Measurements from ENCODE around the gene ERAL1.
"Not testable (repeated sequence)": the region's sequence is repeated elsewhere in the genome, so short reads cannot be mapped to it uniquely, and the experiment has no call there.

Gene ERAL1

GRCh38 chr17:28893248-28894183 lies 38.7 kb downstream of the ERAL1 start:
- H3K4me3 ChIP-seq (replicated peaks; ENCODE audit: insufficient read depth, low read length): peak overlapping the region; percentile 7; the same call in 1 of the 2 replicates
- peak; percentile 80 to 90 for DNase-seq (ENCODE audit: low read depth in 1 of 2, low spot score in 1 of 2)
- TF ChIP-seq SPI1 (IDR thresholded peaks at IDR 0.05; ENCODE audit: borderline replicate concordance, low read depth): 0 out of 2 replicates have a peak, but pooled peaks have one; percentile 28
- H3K27ac ChIP-seq (replicated peaks): peak overlapping the region; percentile 53
- not testable (repeated sequence) for H3K27me3 ChIP-seq (ENCODE audit: insufficient read depth, poor library complexity, severe bottlenecking)

- peak overlapping the region; percentile 83 for H3K4me3 ChIP-seq (replicated peaks; ENCODE audit: insufficient read depth, low read length)
- DNase-seq (ENCODE audit: low read depth in 1 of 2, low spot score in 1 of 2): no peak
Measured at GRCh38 chr17:28895794-28896447, 41.1 kb downstream of the ERAL1 start.

GRCh38 chr17:28896491-28896883 lies 41.7 kb downstream of the ERAL1 start:
- no peak for TF ChIP-seq POLR2AphosphoS5 (IDR thresholded peaks at IDR 0.05; ENCODE audit: low read depth)
- TF ChIP-seq GABPA (IDR thresholded peaks at IDR 0.05; ENCODE audit: low read depth): no peak
- TF ChIP-seq SPI1 (IDR thresholded peaks at IDR 0.05; ENCODE audit: borderline replicate concordance, low read depth): no peak
- no peak for TF ChIP-seq REST (IDR thresholded peaks at IDR 0.05; ENCODE audit: insufficient replicate concordance, low read depth)
- no peak for TF ChIP-seq CTCF (IDR thresholded peaks at IDR 0.05; ENCODE audit: insufficient read depth, low read length)
- DNase-seq (ENCODE audit: low read depth in 1 of 2, low spot score in 1 of 2): no peak
- H3K4me3 ChIP-seq (replicated peaks; ENCODE audit: insufficient read depth, low read length): peak overlapping the region; percentile 83
- H3K27ac ChIP-seq (replicated peaks): peak overlapping the region; percentile 96
- no peaks in the 10 kb centered on the region for H3K27me3 ChIP-seq (ENCODE audit: insufficient read depth, poor library complexity, severe bottlenecking)

More at GRCh38 chr17:28895794-28896447, 41.1 kb downstream of the ERAL1 start:
- TF ChIP-seq REST (IDR thresholded peaks at IDR 0.05; ENCODE audit: insufficient replicate concordance, low read depth): no peak
- TF ChIP-seq POLR2AphosphoS5 (IDR thresholded peaks at IDR 0.05; ENCODE audit: low read depth): no peak
- no peak for TF ChIP-seq SPI1 (IDR thresholded peaks at IDR 0.05; ENCODE audit: borderline replicate concordance, low read depth)
- TF ChIP-seq CTCF (IDR thresholded peaks at IDR 0.05; ENCODE audit: insufficient read depth, low read length): no peak
- TF ChIP-seq GABPA (IDR thresholded peaks at IDR 0.05; ENCODE audit: low read depth): no peak
- H3K27ac ChIP-seq (replicated peaks): peak overlapping the region; percentile 96
- H3K27me3 ChIP-seq (ENCODE audit: insufficient read depth, poor library complexity, severe bottlenecking): no peaks in the 10 kb centered on the region
